GM18951 (cell line): ENCODE results near the gene LSM14B.

ENCODE experiments used
- POLR2A ChIP-seq: IDR thresholded peaks from 4 replicates; pipeline ENCODE4 v1.6.1; 2011; ENCODE audit warnings: mild to moderate bottlenecking; ENCODE audit not compliant: insufficient read length, insufficient read depth; ENCODE audit errors: extremely low read depth
- in situ Hi-C: fragments of 300-500 bp; cut with MboI; formaldehyde crosslinking; loops from one replicate; pipeline ENCODE4 v1.12.0; 2022; ENCODE audit warnings: low sequenced_read_pairs, mixed read lengths, inconsistent platforms; ENCODE audit not compliant: unreplicated experiment

Gene LSM14B

GRCh38 chr20:62118113-62119043, 3.9 kb upstream of the LSM14B start:
- TF ChIP-seq POLR2A = no peak
- in situ Hi-C loops = no loop called here

GRCh38 chr20:62119115-62119514, 3.2 kb upstream of the LSM14B start:
- no peak for TF ChIP-seq POLR2A
- in situ Hi-C loops = no loop called here

- in situ Hi-C loops = loop anchor here (10.0 kb wide), 1 partner anchor 95 kb away; no protein-coding TSS in a partner anchor
- no peak for TF ChIP-seq POLR2A
Observed at GRCh38 chr20:62119591-62120364, 2.5 kb upstream of the LSM14B start.

- no peak for TF ChIP-seq POLR2A
- in situ Hi-C loops = loop anchor here (10.0 kb wide), 1 partner anchor 96 kb away; no protein-coding TSS in a partner anchor
Observed at GRCh38 chr20:62120365-62120762, 1.9 kb upstream of the LSM14B start.

GRCh38 chr20:62120990-62121775, 1.1 kb upstream of the LSM14B start:
- TF ChIP-seq POLR2A = no peak
- in situ Hi-C loops = loop anchor here (10.0 kb wide), 1 partner anchor 96 kb away; no protein-coding TSS in a partner anchor

GRCh38 chr20:62122654-62123449, 577 bp downstream of the LSM14B start:
- in situ Hi-C loops = loop anchor here (10.0 kb wide), 1 partner anchor 98 kb away; no protein-coding TSS in a partner anchor
- no peak for TF ChIP-seq POLR2A

- in situ Hi-C loops = loop anchor here (10.0 kb wide), 1 partner anchor 99 kb away; no protein-coding TSS in a partner anchor
- no peak for TF ChIP-seq POLR2A
Observed at GRCh38 chr20:62123450-62124118, 1.3 kb downstream of the LSM14B start.

- no peak for TF ChIP-seq POLR2A
- in situ Hi-C loops = loop anchor here (10.0 kb wide), 1 partner anchor 101 kb away; no protein-coding TSS in a partner anchor
Observed at GRCh38 chr20:62126141-62126540, 3.9 kb downstream of the LSM14B start.

- in situ Hi-C loops = loop anchor here (10.0 kb wide), 1 partner anchor 103 kb away; no protein-coding TSS in a partner anchor
- TF ChIP-seq POLR2A = no peak
Observed at GRCh38 chr20:62127799-62128198, 5.5 kb downstream of the LSM14B start.

GRCh38 chr20:62128502-62128901, 6.2 kb downstream of the LSM14B start:
- in situ Hi-C loops = loop anchor here (10.0 kb wide), 1 partner anchor 104 kb away; no protein-coding TSS in a partner anchor
- TF ChIP-seq POLR2A = no peak

- in situ Hi-C loops = loop anchor here (10.0 kb wide), 1 partner anchor 105 kb away; no protein-coding TSS in a partner anchor
- no peak for TF ChIP-seq POLR2A
Observed at GRCh38 chr20:62129731-62130531, 7.7 kb downstream of the LSM14B start.
